Right lobe of liver (tissue), 6 donors: Measurements from ENCODE around the gene TMCC2. TPM values are rescaled to one million over a fixed set of nuclear protein-coding genes. Genes with fewer than 3 reads are reported as not detected.
"Not testable (repeated sequence)": the region's sequence is repeated elsewhere in the genome, so short reads cannot be mapped to it uniquely, and the experiment has no call there.

ENCODE experiments used
- ATAC-seq, 4 donors: fragments of 200-7000 bp; cut with Tn5 transposase; one replicate each; pipeline ENCODE4 v1.9.1; 2020; ENCODE audit warnings: mild to moderate bottlenecking in 4 of 4, moderate library complexity in 4 of 4
- DNase-seq, 3 donors: peaks; one replicate each; pipeline ENCODE4 v3.0.0-alpha.2; 2020
- H3K27ac ChIP-seq, 3 donors: fragments of 200-600 bp; one replicate each; pipeline ENCODE4 v1.8.0; 2022
- H3K27me3 ChIP-seq, 2 donors: fragments of 200-600 bp; one replicate each; pipeline ENCODE4 v1.8.0; 2022
- H3K36me3 ChIP-seq, 4 donors: fragments of 200-600 bp; sonication (generic) in 1 of 4; one replicate each; pipeline versions ENCODE4 v1.5.1 to v1.8.0; 2017 to 2022; ENCODE audit warnings: control low read depth in 1 of 4
- H3K4me1 ChIP-seq, 4 donors: fragments of 200-600 bp; sonication (generic) in 1 of 4; one replicate each; pipeline versions ENCODE4 v1.5.1 to v1.8.0; 2017 to 2022; ENCODE audit warnings: control low read depth in 1 of 4
- H3K4me3 ChIP-seq, 3 donors: fragments of 200-600 bp; one replicate each; pipeline ENCODE4 v1.8.0; 2022
- H3K9me3 ChIP-seq, 4 donors: fragments of 200-600 bp; sonication (generic) in 1 of 4; one replicate each; pipeline versions ENCODE4 v1.5.1 to v1.8.0; 2017 to 2022; ENCODE audit warnings: control low read depth in 1 of 4
- POLR2A ChIP-seq: fragments of 450-650 bp; IDR thresholded peaks from one replicate; pipeline ENCODE4 v1.6.1; 2017; ENCODE audit warnings: antibody characterized with exemption, mild to moderate bottlenecking
- WGBS: methylation state at CpG from one replicate; pipeline ENCODE4 v1.1.6; 2018; ENCODE audit warnings: low coverage, low lambda C conversion rate; ENCODE audit not compliant: insufficient coverage; ENCODE audit errors: missing lambda C conversion rate; 5-methylcytosine and 5-hydroxymethylcytosine counted together
- intact Hi-C, 2 donors: fragments of 100-400 bp; cut with DNase I; formaldehyde crosslinking; loops; one replicate each; pipeline versions ENCODE4 v1.11.2 to v1.14.1; 2022
- total RNA-seq, 6 experiments: library from RNA; depleted of rRNA in 2 of 6; stranded (reverse); fragments of >200 nt in 2 of 6; fragmentation: NEBNext Ultra II Directional in 3 of 6; extraction: Animal tissue kit (Norgen Biotek cat#: 25700) in 3 of 6; gene quantifications; one replicate each; pipeline versions ENCODE4 v1.1.0 to v1.2.4, GENCODE V29; 2016 to 2023
- TF ChIP-seq, protein P1 (sequence below), 4 donors: fragments of 200-600 bp in 3 of 4; fragments of 450-650 bp in 1 of 4; IDR thresholded peaks; one replicate each; pipeline versions ENCODE4 v1.5.1 to v1.8.0; 2016 to 2022; ENCODE audit warnings: antibody characterized with exemption in 4 of 4, mild to moderate bottlenecking in 2 of 4
- donor health status: DM: no; HTN: yes; CAD: no.
- donor health status: DM: no; HTN: no; CAD: no.
- donor health status: DM: no; HTN: no; CAD: no.
- donor health status: DM: no; HTN: yes; CAD: no.
- donor health status: DM: no; HTN: yes; CAD: no.

Gene TMCC2
- total RNA-seq, 6 experiments from 2014 or later = 0.14 to 5.9 (median 0.30) TPM

DNA sequence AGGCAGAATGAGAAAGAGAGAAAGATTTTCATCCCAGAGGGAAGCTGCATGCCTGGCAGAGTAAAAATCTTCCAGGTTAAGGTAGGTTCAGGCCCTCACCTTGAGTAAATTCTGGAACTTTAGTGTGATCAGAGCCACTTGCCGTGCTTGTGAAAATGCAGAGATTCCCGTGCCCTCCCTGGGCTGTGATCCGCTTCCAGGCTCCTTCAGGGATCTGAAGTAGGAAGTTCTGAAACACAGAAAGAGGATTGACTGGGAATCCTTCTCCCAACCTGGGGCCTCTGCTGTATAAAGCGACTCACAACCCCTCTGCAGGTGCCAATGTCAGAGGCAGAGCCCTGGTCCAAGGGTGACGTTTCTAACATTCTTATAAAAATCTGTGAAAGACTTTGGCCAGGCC lies 67.2 kb downstream of the TMCC2 start:
- intact Hi-C loops = no loop called here
- Histone ChIP-seq H3K27ac (peak overlapping the region in 2 of 3 donors; percentile 67 to 78), H3K9me3 (no peaks in the 10 kb centered on the region), H3K4me1 (peaks cover 0 to 21% (median 9%) of the 10 kb centered on the region in 4 donors), H3K36me3 (no peaks in the 10 kb centered on the region), H3K27me3 (no peaks in the 10 kb centered on the region), H3K4me3 (no peak overlapping the region)
- DNase-seq (no peak), ATAC-seq (no peak)
- WGBS = 56% methylated on average over 1 of the region's 5 CpGs
- TF ChIP-seq, protein P1, sequence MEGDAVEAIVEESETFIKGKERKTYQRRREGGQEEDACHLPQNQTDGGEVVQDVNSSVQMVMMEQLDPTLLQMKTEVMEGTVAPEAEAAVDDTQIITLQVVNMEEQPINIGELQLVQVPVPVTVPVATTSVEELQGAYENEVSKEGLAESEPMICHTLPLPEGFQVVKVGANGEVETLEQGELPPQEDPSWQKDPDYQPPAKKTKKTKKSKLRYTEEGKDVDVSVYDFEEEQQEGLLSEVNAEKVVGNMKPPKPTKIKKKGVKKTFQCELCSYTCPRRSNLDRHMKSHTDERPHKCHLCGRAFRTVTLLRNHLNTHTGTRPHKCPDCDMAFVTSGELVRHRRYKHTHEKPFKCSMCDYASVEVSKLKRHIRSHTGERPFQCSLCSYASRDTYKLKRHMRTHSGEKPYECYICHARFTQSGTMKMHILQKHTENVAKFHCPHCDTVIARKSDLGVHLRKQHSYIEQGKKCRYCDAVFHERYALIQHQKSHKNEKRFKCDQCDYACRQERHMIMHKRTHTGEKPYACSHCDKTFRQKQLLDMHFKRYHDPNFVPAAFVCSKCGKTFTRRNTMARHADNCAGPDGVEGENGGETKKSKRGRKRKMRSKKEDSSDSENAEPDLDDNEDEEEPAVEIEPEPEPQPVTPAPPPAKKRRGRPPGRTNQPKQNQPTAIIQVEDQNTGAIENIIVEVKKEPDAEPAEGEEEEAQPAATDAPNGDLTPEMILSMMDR (IDR thresholded peaks at IDR 0.05) = no peak
- no peak for TF ChIP-seq POLR2A

DNA sequence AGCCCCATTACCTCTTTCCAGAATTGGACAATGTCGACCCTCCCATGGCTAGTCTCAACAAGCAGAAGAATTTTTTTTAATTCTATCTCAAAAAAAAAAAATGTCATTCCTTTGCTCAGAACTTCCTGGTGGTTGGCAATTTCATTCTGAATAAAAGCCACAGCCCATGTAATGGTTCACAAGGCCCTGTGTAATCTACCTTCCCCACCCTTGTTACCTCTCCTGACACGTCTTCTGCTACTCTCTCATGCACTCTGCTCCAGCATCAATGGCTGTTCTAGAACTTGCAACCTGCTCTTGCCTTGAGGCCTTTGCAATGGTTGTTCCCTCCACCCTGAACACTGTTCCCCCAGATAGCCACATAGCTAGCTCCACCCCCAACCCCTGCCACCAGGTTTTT lies 68.4 kb downstream of the TMCC2 start:
- 90% methylated on average over 2 of the region's 2 CpGs for WGBS
- no peaks in the 10 kb centered on the region for H3K27me3 ChIP-seq
- no peak overlapping the region for H3K4me3 ChIP-seq
- ATAC-seq (no peak), DNase-seq (no peak)
- no peaks in the 10 kb centered on the region for H3K36me3 ChIP-seq
- H3K27ac ChIP-seq = no peak overlapping the region
- peaks cover 0 to 21% (median 9%) of the 10 kb centered on the region in 4 donors for H3K4me1 ChIP-seq
- H3K9me3 ChIP-seq = no peaks in the 10 kb centered on the region
- intact Hi-C loops = no loop called here
- TF ChIP-seq POLR2A = no peak
- TF ChIP-seq, protein P1 (IDR thresholded peaks at IDR 0.05) = no peak

DNA sequence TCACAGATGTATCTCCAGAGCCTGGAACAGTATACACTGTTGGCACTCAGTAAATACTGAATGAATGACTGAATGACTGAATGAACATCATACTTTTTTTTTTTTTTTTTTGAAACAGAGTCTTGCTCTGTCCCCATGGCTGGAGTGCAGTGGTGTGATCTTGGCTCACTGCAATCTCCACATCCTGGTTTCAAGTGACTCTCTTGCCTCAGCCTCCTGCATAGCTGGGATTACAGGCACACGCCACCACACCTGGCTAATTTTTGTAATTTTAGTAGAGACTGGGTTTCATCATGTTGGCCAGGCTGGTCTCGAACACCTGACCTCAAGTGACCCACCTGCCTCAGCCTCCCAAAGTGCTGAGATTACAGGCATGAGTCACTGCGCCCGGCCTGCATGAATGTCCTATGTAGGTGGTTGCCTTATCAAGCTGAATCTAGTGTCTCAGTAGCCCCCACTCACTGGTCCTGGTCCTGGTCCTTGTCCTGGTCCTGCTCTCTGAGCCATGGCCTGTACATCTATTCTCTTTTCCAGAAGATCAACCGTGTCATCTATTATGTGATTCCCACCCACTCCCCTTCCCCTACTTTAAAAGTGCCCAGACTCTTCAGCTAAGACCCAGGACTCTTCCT lies 69.9 kb downstream of the TMCC2 start:
- intact Hi-C loops, ATAC-seq, H3K4me3 ChIP-seq, H3K27me3 ChIP-seq, H3K9me3 ChIP-seq, H3K36me3 ChIP-seq, H3K27ac ChIP-seq, DNase-seq: not testable (repeated sequence)
- WGBS = 93% methylated on average over 2 of the region's 5 CpGs
- peaks cover 0 to 25% (median 9%) of the 10 kb centered on the region in 4 donors for H3K4me1 ChIP-seq

DNA sequence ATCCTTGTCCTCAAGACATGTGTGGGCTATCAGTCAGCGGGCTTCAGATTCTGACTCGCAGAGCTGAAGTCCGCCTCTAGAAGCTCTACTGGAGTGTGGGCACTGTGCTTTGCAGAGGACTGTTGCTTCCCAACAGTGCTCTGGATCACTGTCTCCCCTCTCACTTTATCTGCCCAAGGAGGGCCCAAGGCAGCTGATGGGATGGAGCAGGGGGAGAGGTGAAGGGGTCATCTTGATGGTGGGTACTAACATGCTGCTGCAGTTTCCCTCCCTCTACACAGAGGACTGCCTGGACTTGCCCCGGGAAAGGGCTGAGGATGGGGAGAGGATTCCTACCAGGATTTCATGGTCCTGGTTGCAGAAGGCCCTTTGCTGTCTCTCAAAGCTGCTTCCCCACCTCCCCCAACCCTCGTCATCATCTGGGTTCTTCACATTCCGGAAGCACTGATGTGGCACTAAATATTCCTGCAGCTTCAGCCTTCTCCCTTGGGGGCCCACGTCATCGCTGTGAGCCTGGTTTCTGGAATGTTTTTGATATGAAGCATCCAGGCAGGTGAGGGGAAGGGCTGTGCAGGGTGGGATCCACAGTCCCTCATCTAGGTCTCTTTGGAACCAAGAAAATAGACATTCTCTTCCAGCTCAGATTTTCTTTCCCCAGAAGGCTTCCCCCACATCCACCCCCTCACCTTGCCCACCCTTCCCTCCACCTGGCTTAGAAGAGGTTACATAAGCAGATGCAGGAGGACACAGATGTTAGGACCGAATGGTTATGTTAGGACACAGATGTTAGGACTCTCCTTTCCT lies 70.6 kb downstream of the TMCC2 start:
- Histone ChIP-seq H3K27me3 (no peaks in the 10 kb centered on the region), H3K4me1 (peaks cover 0 to 24% (median 7%) of the 10 kb centered on the region in 4 donors), H3K27ac (no peak overlapping the region), H3K9me3 (no peaks in the 10 kb centered on the region), H3K4me3 (no peak overlapping the region), H3K36me3 (peaks cover 0 to 8% (median 3%) of the 10 kb centered on the region in 4 donors)
- WGBS = 77% methylated on average over 8 of the region's 9 CpGs
- TF ChIP-seq, protein P1 (IDR thresholded peaks at IDR 0.05) = no peak
- no peak for TF ChIP-seq POLR2A
- DNase-seq (no peak), ATAC-seq (no peak)
- intact Hi-C loops = no loop called here

DNA sequence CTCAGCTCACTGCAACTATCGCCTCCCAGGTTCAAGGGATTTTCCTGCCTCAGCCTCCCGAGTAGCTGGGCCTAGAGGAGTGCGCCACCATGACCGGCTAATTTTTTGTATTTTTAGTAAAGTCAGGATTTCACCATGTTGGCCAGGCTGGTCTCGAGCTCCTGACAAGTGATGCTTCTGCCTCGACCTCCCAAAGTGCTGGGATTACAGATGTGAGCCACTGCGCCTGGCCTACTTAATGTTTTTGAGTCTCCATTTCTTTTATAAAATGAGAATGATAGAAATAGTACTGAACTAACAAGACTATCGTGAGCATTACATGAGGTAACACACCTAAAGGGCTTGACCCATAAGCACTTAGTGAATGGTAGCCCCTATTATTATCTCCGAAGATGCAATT lies 72.4 kb downstream of the TMCC2 start:
- H3K27me3 ChIP-seq = no peaks in the 10 kb centered on the region
- H3K9me3 ChIP-seq = no peaks in the 10 kb centered on the region
- WGBS = 75% methylated on average over 9 of the region's 9 CpGs
- ATAC-seq (no peak), DNase-seq (no peak)
- H3K4me1 ChIP-seq = peaks cover 0 to 6% (median 0%) of the 10 kb centered on the region in 4 donors
- H3K27ac ChIP-seq = no peak overlapping the region
- intact Hi-C loops = no loop called here
- TF ChIP-seq, protein P1 (IDR thresholded peaks at IDR 0.05) = no peak
- TF ChIP-seq POLR2A = no peak
- no peak overlapping the region for H3K4me3 ChIP-seq
- H3K36me3 ChIP-seq = peaks cover 0 to 25% (median 10%) of the 10 kb centered on the region in 4 donors
